HG02884 (cell line): ENCODE measurements around the gene PRIMPOL.

Experiments
- ATAC-seq: cut with Tn5 transposase; IDR thresholded peaks from one replicate; pipeline ENCODE4 v1.9.1; 2021; ENCODE audit warnings: mild to moderate bottlenecking, moderate library complexity; ENCODE audit not compliant: unreplicated experiment

Gene PRIMPOL

GRCh38 chr4:184666670-184667069, 17.1 kb downstream of the PRIMPOL start:
- ATAC-seq: no peak

DNA sequence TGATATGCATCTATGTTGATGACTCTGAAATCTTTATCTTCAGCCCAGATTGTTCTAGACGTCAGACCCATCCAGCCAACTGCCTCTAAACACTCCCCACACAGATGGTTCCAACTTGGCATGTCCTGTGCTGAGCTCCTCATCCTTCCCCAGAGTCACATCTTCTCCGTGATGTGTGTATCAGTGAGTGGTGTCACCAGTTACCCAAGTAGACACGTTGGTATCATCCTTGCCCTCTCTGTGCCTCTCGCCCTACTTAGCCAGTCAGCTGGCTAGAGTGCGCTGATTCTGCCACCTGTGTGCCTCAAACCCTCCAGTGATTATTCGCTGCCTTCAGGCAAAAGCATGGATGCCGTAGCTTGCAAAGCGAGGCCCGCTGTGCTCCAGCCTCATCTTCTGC, 18.6 kb downstream of the PRIMPOL start:
- ATAC-seq: no peak

DNA sequence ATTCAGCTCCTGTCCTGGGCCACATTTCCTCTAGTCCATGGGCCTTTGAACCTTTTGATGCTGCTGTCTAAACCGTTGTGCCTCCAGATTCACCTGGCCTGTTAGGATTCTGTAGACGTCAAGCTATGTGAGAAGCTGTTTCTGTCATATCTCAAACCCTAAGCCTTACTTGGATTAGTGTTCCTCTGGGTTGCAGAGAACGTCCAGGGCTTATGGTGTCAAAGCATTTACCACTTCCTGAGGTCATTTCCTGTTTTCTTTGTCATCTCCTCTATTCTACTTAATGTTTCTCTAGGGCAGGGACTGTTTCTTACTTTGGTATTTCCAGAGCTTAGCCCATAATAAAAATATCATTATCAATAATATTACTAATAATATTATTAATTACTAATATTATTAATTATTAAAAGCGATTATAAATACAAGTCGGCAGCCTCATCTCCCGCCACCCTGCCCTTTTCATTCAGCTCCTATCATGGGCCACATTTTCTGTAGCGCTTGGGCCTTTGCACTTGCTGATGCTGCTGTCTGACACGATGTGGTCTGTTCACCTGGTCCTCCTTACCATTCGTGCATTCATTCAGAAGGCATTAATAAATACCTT, 19.1 kb downstream of the PRIMPOL start:
- ATAC-seq: no peak

DNA sequence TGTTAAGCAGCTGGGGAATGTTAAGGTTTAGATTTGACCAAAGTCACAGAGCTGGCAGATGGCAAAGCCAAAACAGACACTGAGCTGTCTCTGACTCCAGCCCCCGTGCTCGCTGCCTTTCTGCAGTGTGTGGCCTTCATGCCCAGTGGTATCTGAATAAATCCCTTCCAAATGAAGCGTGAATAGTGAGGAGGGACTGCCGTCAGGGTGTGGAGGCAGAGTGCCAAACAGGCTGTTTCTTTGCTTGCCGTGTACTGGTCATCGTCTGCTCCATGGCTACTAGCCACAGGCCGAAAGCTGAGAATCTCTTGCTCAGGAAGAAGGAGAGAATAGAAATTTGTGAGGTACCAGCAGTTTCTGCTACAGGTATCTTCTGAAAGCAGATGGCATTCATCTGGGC, 19.7 kb downstream of the PRIMPOL start:
- ATAC-seq: no peak

GRCh38 chr4:184671101-184671500, 21.6 kb downstream of the PRIMPOL start:
- ATAC-seq: no peak

GRCh38 chr4:184672741-184673140, 23.2 kb downstream of the PRIMPOL start:
- no peak for ATAC-seq

- ATAC-seq: no peak
Measured at GRCh38 chr4:184674011-184674410, 24.5 kb downstream of the PRIMPOL start.

DNA sequence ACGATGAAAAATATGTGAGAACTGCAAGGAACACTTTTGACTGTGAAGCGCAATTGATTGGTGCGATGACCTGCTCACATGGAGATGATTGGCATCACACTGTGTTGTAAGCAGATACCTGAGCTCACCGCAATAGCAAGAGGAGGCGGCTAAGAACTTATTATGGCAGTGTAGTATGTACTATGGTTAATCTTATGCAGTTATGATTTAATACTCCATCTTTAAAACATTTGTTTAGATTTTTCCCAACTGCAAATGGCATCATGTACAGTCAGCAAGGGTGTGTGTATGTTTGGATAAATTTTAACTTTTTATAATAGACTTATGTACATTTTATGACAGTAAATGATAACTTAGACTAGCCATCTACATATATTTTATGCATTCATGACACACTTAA, 25.5 kb downstream of the PRIMPOL start:
- no peak for ATAC-seq

- no peak for ATAC-seq
Measured at GRCh38 chr4:184675821-184676492, 26.4 kb downstream of the PRIMPOL start.

DNA sequence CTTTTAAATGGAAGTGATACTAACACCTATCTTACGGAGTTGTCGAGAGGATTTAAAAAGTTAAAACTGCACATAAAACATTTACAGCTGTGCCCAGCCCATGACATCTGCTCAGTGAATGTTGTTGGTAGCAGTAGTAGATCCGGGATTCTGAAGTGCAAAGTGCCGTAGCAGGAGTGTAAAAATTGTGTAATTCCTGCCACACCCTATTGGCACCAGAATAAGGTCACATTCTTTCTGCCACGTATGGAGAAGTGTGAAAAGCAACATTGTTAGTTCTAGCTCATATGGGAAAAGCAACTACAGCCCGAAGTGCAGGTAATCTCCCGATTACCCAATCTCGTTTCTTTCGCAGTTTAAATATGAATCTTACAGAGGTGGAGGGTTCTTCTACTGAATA, 31.2 kb downstream of the PRIMPOL start:
- no peak for ATAC-seq

DNA sequence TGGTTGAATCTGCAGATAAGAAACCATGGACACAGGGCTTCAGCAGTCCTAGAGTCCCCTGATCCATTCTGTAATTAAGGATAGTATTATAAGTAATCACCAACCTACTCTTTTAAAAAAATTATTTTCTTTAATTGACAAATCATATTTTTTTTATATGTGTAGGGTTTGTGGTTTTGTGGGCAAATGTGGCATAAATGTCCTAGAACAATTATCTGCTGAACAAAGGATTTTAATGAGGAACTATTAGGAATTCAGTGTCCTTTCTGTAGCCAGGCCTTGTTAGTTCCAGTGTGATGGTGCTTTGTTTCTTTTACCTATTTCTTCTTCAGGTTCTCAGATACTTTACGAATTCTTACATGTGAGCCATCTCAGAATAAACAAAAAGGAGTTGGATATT, 32.4 kb downstream of the PRIMPOL start:
- no peak for ATAC-seq

GRCh38 chr4:184684491-184685189, 35.1 kb downstream of the PRIMPOL start:
- no peak for ATAC-seq

DNA sequence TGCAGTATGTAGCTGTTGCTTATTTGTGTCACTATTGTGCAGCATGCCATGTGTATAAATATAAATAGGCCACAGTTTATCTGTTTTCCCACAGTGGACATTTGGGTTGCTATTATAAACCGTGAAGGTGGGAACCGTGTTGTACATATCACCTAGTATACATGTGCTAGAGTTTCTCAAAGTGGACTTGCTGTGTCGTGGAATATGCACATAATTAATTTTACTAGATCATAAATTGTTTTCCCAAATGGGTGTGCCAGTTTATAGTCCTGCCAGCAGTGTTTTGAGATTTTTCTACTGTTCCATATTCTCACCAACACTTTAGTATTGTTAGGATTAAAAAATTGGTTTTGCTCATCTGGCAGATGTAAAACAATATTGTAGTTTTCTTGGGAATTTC, 38.5 kb downstream of the PRIMPOL start:
- ATAC-seq: no peak

- ATAC-seq: no peak
Measured at GRCh38 chr4:184688447-184688846, 38.9 kb downstream of the PRIMPOL start.

DNA sequence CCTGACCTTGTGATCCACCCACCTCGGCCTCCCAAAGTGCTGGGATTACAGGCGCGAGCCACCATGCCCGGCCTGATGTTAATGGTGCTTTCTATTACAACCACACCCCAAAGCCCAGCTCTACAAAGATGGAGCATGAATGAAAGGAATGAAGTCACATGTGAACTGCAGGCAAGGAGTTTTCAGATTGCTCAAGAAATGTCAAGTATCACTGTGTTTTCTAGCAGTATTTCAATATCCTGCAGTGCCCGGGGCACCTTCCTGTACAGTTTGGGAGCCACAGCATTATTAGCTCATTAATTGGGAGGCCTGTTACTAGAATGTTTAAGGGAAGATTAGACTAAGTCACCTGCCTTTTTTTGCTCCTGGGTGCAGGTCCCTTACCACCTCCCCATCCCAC, 40.1 kb downstream of the PRIMPOL start:
- ATAC-seq: no peak

DNA sequence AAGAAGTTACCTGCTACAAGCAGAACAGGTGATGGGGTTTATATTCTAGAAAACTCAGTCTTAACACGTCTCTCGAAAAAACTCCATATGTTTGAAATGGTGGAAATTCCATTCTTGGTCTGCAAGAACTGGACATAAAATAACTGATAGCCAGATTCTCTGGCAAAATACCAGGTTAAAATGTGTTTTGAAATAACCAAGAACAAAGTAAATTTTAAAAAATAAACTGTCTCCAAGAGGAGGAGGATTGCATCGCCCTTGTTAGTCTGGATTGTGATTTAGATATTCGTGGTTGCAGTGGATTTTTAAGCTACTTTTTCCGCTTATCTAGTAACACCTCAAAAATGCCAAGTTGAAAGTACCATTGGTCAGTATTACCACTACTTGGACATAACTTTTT, 43.5 kb downstream of the PRIMPOL start:
- ATAC-seq: no peak

DNA sequence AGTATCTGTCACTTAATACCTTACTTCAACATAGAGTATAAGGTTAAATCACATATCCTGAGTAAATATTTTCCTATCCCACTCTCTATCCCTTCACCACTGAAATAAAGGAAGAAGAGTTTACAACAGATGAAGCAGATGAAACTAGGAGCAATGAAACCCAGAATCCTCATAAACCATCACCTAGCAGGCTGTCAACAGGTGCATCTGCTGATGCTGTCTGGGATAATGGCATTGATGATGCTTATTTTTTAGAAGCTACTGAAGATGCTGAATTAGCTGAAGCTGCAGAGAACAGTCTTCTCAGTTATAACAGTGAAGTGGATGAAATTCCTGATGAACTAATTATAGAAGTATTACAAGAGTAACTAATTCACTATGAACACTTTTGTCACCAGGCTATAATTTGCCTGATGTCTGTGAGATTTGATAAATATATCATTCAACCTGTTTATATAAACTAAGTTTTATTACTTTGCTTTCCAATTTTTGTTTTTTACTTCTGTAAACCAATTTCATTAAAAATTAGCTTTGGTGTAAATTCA, 44.9 kb downstream of the PRIMPOL start:
- no peak for ATAC-seq

- no peak for ATAC-seq
Measured at GRCh38 chr4:184695178-184695896, 45.8 kb downstream of the PRIMPOL start.

GRCh38 chr4:184697956-184698355, 48.4 kb downstream of the PRIMPOL start:
- ATAC-seq: no peak

DNA sequence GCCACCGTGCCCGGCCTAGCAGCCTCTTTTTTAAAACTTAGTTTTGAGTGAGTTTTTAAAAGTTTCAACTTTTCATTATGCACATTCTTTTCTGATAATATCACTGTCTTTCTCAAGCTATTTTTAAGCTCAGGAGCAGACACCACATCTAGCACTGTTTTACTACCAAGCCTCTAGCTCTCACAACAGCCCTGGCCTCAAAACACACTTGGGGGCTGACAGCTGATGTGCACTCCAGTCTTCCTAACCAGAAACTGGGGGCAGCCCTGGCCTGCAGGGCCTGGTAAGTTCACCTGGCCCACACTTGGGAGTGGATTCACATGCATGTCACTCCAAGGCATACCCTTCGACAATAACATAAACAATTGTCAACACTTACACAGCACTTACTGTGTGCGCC, 50.4 kb downstream of the PRIMPOL start:
- ATAC-seq: no peak

DNA sequence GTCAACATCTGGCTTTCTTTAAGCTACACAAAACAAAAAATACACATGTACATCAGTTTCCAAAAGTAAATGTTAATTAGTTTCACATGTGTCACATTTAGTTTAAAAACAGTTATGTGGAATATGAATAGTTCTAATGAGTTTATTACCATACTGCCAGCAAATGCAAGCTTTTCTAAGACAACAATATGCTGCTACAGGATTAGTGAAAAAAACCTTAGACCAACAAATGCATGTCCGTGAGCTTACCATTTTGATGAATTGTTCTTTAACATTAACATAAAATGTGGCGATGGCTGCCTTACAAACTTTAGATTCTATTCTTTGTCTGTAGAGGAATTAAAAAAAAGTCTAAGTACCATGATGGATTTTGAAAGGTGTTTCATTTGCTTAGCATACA, 52.6 kb downstream of the PRIMPOL start:
- no peak for ATAC-seq
